NOMO-1 treated with dmso at 0.1 percent for 144 hours (cell line): ENCODE results near the gene LHFPL6.
A peak's percentile ranks its signal among the peaks of the same experiment; 100 is the strongest.

Experiments
- DNase-seq: peaks from one replicate; lab custom pipeline; 2025; ENCODE audit not compliant: unreplicated experiment; lab: John Stamatoyannopoulos, UW

The LHFPL6 gene

DNA sequence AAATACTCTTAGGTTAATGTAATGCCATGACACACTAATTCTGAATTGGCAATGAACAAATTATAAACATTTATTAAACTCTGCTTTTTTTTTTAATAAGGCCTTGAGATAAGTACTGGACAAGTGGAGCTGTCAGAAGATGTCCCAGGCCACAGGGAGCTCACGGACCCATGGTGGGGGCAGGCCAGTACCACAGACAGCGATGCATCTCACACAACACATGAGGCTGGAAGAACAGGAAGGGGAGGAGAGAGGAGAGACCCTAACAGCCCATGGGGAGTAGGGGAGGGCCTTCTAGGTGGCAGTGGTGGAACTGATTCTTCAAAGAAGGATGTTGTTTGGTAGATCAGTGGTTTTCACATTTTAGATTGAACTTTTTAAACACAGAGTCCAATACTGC lies 128.4 kb downstream of the LHFPL6 start:
- no peak for DNase-seq

DNA sequence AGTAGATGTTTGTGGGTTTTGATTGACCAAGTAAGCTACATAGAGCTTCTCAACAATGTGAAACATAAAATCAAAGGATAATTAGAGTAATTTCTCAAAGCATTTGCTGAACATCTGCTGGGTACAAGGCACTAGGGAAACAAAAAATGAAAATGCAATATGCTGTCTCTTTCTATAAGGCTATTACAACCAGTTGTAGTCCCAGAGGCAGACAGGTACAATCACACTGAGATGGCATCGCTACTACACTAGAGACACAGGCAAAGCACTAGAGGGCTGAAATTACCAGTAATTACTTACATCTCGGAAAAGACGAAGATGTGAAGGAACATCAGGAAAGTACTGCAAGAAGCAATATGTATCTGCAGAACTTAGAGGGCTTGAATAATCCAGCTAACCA lies 133.3 kb downstream of the LHFPL6 start:
- DNase-seq, result no peak

DNA sequence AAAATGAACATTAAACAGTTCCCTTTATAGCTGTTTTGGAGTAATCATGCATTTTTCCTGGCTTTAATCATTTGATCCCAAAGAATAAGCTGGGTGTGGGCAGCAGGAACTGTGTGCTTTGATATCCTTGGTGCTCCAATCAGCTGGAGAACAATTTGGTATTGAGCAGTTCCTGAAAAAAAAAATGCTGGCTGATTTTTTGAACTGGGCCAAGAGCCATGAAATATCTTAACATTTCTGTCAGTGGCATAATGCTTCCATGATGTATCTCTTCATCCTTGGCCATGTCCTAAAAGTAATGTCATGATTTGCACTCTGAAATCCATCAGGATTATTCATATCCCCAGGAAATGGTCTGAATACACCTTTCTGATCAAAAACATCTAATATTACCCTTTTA lies 134.7 kb downstream of the LHFPL6 start:
- no peak for DNase-seq

- no peak for DNase-seq
Observed at GRCh38 chr13:39463611-39464010, 139.4 kb downstream of the LHFPL6 start.

GRCh38 chr13:39462906-39463305 lies 140.1 kb downstream of the LHFPL6 start:
- DNase-seq, result no peak

- no peak for DNase-seq
Observed at GRCh38 chr13:39462428-39462827, 140.6 kb downstream of the LHFPL6 start.

GRCh38 chr13:39461685-39462266 lies 141.2 kb downstream of the LHFPL6 start:
- DNase-seq, result no peak

- no peak for DNase-seq
Observed at GRCh38 chr13:39457274-39457673, 145.7 kb downstream of the LHFPL6 start.

GRCh38 chr13:39455521-39456175 lies 147.3 kb downstream of the LHFPL6 start:
- DNase-seq, result no peak

- DNase-seq, result no peak
Observed at GRCh38 chr13:39452834-39453233, 150.2 kb downstream of the LHFPL6 start.

DNA sequence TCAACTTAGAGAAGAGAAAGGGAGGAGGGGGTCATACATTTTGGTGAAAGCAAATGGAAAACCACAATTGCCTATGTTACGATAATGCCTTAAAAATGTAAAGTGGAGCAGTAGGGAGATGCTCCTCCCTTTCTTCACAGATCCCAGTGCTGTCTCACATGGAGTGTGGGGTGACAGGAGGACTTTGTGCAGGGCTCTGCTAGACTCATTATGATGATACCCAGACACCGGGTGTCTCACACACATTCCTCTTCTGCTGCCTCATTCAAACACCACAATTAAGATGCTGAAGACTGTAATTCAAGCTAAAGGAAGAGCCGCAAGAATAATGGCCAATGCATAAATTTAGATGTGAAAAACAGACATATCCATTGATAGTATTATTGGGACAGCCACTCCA lies 150.6 kb downstream of the LHFPL6 start:
- DNase-seq, result no peak

DNA sequence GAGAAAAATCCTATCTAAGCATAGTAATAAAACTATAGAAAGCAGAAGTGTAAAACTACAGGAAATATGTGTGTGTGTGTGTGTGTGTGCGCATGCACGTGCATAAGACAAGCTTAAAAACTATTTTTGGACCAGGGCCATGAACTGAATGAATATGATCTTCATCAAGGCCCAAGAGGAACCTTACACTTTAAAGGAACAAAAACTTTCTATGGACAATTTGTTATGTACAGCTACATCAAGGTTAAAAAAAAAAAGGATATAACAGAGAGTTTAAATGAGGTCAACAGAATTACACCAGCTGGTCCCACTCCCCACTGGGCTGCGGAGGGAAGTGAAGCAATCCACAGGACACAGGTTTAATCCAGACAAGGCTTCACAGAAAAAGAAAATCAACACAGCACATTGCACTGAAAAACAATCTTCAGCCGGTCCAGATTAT lies 151.1 kb downstream of the LHFPL6 start:
- DNase-seq, result peak; percentile 79

GRCh38 chr13:39451301-39451700 lies 151.7 kb downstream of the LHFPL6 start:
- peak; percentile 4 for DNase-seq

- no peak for DNase-seq
Observed at GRCh38 chr13:39450176-39450575, 152.8 kb downstream of the LHFPL6 start.

- DNase-seq, result no peak
Observed at GRCh38 chr13:39448834-39449233, 154.2 kb downstream of the LHFPL6 start.

DNA sequence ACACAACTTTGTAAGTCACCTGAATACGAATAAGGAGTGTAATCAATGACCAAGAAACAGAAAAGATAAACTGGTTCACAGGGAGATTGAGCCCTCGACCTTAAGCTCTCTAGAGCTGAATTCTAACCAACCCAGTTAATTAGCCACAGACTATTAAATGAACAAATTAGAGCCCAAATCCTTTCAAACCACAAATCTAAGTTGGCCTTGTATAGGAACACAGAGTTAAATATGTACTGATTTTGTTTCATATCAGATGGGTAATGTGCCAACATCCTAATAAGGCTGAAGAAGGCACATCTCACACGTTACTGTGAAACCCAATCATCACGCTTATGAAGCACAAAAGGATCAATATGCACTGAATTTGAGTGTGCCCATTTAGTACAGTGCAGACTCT lies 156.1 kb downstream of the LHFPL6 start:
- DNase-seq, result no peak

- no peak for DNase-seq
Observed at GRCh38 chr13:39444866-39445265, 158.1 kb downstream of the LHFPL6 start.

DNA sequence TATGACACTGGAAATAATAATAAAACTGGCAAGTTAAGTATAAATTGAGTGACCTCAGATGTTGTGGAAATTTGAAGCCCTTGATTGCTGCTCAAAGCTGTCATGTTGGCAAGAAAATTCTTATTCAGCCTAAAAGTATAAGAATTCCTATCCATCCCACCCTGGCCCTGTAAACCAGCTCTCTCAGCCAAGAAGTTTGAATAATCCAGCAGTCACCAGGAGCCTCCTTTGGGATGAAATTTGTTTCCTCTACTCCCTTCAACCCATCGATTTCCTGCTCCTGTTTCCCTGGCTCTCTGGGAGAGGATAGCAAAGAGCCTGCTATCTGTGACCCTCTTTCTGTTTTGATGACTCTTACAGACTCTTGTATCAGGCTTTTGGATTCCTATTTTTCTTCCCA lies 169.3 kb downstream of the LHFPL6 start:
- no peak for DNase-seq

DNA sequence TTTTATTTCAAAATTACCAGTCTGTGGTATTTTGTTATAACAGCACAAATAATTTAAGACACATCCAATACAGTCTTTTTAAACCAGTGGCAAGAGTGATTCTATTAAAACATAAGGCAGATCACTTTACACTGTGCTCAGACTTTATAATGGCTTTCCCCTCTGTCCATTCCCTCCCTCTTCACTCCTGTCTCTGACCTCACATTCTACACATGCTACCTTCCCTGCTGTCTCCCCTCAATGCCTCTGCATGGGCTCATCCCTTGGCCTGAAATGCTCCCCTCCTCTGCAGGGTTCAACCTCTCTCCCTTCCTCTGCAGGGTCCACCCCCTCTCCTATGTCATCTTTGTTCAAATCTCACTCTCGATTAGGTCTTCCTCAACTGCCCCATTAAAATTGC lies 170.8 kb downstream of the LHFPL6 start:
- DNase-seq, result no peak

DNA sequence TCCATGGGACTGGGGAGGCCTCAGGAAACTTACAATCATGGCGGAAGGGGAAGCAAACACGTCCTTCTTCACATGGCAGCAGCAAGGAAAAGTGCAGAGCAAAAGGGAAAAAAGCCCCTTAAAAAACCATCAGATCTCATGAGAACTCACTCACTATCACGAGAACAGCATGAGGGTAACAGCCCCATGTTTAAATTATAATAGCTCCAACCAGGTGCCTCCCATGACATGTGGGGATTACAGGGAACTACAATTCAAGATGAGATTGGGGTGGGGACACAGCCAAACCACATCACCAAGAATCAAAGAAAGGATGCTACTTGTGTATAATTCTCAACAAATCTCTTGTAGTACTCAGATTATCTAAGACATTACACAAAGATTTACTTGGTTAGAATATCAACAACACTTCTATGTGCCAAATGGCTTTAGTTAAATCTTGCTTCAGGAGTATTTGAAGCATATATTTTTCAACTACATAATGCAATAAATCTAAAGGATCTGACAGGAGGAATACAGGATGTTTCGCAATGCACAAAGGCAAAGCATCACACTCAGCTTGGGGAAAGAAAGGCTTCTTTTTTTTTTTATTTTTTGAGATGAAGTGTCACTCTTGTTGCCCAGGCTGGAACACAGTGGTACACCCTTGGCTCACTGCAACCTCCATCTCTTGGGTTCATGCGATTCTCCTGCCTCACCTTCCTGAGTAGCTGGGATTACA lies 180.0 kb downstream of the LHFPL6 start:
- no peak for DNase-seq

DNA sequence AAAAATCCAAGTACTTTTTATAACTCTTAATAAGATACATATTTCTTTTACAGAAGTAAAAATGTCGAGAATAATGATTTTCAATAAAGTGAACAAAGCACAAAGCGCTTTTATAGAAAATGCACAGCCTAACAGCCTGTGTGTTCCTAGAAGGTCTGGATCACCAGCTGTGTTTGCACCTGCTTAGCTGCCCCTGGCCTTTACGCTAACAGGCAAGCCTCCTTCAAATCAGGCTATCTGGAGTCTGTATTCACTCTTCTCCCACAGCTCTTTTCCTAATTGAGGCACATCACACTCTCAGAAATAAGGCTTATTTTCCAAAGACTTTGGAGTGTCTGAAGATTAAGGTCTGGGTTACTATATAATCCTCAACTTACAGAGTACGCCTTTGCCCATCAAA lies 183.1 kb downstream of the LHFPL6 start:
- DNase-seq, result no peak

DNA sequence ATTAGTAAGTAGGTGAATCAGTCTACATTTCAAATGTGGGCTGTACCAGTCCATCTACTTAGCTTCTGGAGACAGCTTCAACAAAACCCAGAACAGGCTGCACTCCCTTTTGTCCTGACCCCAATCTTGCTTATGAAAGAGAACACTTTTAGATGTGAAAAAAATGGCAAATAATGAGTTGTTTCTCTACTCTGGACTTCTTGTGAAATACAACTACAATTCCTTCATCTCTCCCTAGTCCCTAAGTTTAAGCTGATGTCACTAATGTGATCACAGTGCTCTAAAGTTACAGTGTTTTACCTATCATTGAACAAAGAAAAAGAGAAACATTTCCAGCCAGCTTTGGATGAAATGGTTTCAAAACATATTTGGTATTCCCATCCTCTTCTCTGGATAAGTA lies 183.9 kb downstream of the LHFPL6 start:
- DNase-seq, result no peak
